ENCODE measurements around the gene TMEM43.
A peak's percentile ranks its signal among the peaks of the same experiment; 100 is the strongest.

The TMEM43 gene

GRCh38 chr3:14151471-14152083 lies 26.7 kb downstream of the TMEM43 start:
- DNase-seq (ENCODE audit: low read depth, low spot score), result no peak

- no peak for DNase-seq (ENCODE audit: low read depth, low spot score)
Measured at GRCh38 chr3:14152233-14152962, 27.5 kb downstream of the TMEM43 start.

GRCh38 chr3:14152963-14153355 lies 28.1 kb downstream of the TMEM43 start:
- DNase-seq (ENCODE audit: low read depth, low spot score), result no peak

- DNase-seq (ENCODE audit: low read depth, low spot score), result no peak
Measured at GRCh38 chr3:14153663-14154062, 28.8 kb downstream of the TMEM43 start.

GRCh38 chr3:14154276-14154675 lies 29.4 kb downstream of the TMEM43 start:
- no peak for DNase-seq (ENCODE audit: low read depth, low spot score)

- no peak for DNase-seq (ENCODE audit: low read depth, low spot score)
Measured at GRCh38 chr3:14154895-14155440, 30.1 kb downstream of the TMEM43 start.

- DNase-seq (ENCODE audit: low read depth, low spot score), result no peak
Measured at GRCh38 chr3:14156201-14156600, 31.3 kb downstream of the TMEM43 start.

GRCh38 chr3:14156843-14157561 lies 32.1 kb downstream of the TMEM43 start:
- no peak for DNase-seq (ENCODE audit: low read depth, low spot score)

GRCh38 chr3:14157951-14158350 lies 33.1 kb downstream of the TMEM43 start:
- no peak for DNase-seq (ENCODE audit: low read depth, low spot score)

GRCh38 chr3:14158370-14158769 lies 33.5 kb downstream of the TMEM43 start:
- DNase-seq (ENCODE audit: low read depth, low spot score), result no peak

GRCh38 chr3:14159426-14159825 lies 34.6 kb downstream of the TMEM43 start:
- DNase-seq (ENCODE audit: low read depth, low spot score), result no peak

- DNase-seq (ENCODE audit: low read depth, low spot score), result no peak
Measured at GRCh38 chr3:14161282-14161681, 36.4 kb downstream of the TMEM43 start.

- no peak for DNase-seq (ENCODE audit: low read depth, low spot score)
Measured at GRCh38 chr3:14162178-14162577, 37.3 kb downstream of the TMEM43 start.

GRCh38 chr3:14166877-14167603 lies 42.2 kb downstream of the TMEM43 start:
- DNase-seq (ENCODE audit: low read depth, low spot score), result no peak

- DNase-seq (ENCODE audit: low read depth, low spot score), result no peak
Measured at GRCh38 chr3:14169435-14169834, 44.6 kb downstream of the TMEM43 start.

GRCh38 chr3:14169871-14170270 lies 45.0 kb downstream of the TMEM43 start:
- no peak for DNase-seq (ENCODE audit: low read depth, low spot score)

GRCh38 chr3:14170531-14171159 lies 45.8 kb downstream of the TMEM43 start:
- DNase-seq (ENCODE audit: low read depth, low spot score), result no peak

- DNase-seq (ENCODE audit: low read depth, low spot score), result no peak
Measured at GRCh38 chr3:14172496-14172895, 47.6 kb downstream of the TMEM43 start.

GRCh38 chr3:14174483-14174882 lies 49.6 kb downstream of the TMEM43 start:
- no peak for DNase-seq (ENCODE audit: low read depth, low spot score)

- DNase-seq (ENCODE audit: low read depth, low spot score), result peak; percentile 65
Measured at GRCh38 chr3:14175383-14176037, 50.7 kb downstream of the TMEM43 start.

Data from astrocyte of the hippocampus (primary cell).